DOHH2 (cell line): ENCODE data around the gene MAP3K9.

Experiments used
- CTCF ChIP-seq: fragments of 200-600 bp; sonication (generic); IDR thresholded peaks from one replicate; pipeline ENCODE4 v1.5.1; 2014; ENCODE audit warnings: antibody characterized with exemption, mild to moderate bottlenecking, low read depth, low read length; ENCODE audit not compliant: poor library complexity, severe bottlenecking
- EZH2phosphoT487 ChIP-seq: fragments of 200-600 bp; sonication (generic); IDR thresholded peaks from 2 replicates; pipeline ENCODE4 v1.6.1; 2017; ENCODE audit warnings: borderline replicate concordance, mild to moderate bottlenecking, antibody characterized with exemption, low read length, moderate library complexity, mixed read lengths

- TF ChIP-seq CTCF, result no peak
- no peak for TF ChIP-seq EZH2phosphoT487
Measured at GRCh38 chr14:70794294-70794693, 15.0 kb downstream of the MAP3K9 start.
